Activated naive CD4-positive, alpha-beta T cell treated with anti-CD3 and anti-CD28 coated beads for 36 hours (primary cell): Measurements from ENCODE around the gene LRRC2. TPM values are rescaled to one million over a fixed set of nuclear protein-coding genes. Genes with fewer than 3 reads are reported as not detected.
A peak's percentile ranks its signal among the peaks of the same experiment; 100 is the strongest.

Experiments
- CTCF ChIA-PET: fragments of 350-600 bp; sonication (Branson Sonifier 250); formaldehyde crosslinking; loops from one replicate; lab custom pipeline; 2021; ENCODE audit warnings: antibody characterized with exemption; lab: Charles Lee
- DNase-seq: peaks from one replicate; pipeline ENCODE4 v3.0.0-alpha.2; 2020
- H3K27ac Mint-ChIP-seq: one replicate; pipeline ENCODE4 v1.8.0; 2021; ENCODE audit warnings: mild to moderate bottlenecking, mixed read lengths
- H3K27me3 Mint-ChIP-seq: one replicate; pipeline ENCODE4 v1.8.0; 2021; ENCODE audit warnings: low read depth, mixed read lengths
- H3K36me3 Mint-ChIP-seq: one replicate; pipeline ENCODE4 v1.8.0; 2021; ENCODE audit warnings: low read depth, mixed read lengths
- H3K4me1 Mint-ChIP-seq: one replicate; pipeline ENCODE4 v1.8.0; 2021; ENCODE audit warnings: low read depth, mixed read lengths
- H3K4me3 Mint-ChIP-seq: one replicate; pipeline ENCODE4 v1.8.0; 2021; ENCODE audit warnings: mild to moderate bottlenecking, moderate library complexity, mixed read lengths
- H3K9me3 Mint-ChIP-seq: one replicate; pipeline ENCODE4 v1.8.0; 2021; ENCODE audit warnings: mixed read lengths
- intact Hi-C: fragments of 100-400 bp; cut with micrococcal nuclease; formaldehyde crosslinking; loops from one replicate; pipeline ENCODE4 v1.15.1; 2023
- total RNA-seq, 2 experiments: library from RNA; stranded (reverse); gene quantifications; one replicate each; pipeline ENCODE4 v1.2.3, GENCODE V29; 2021

LRRC2 gene
- total RNA-seq, 2 experiments from 2014 or later = not detected

- no peak for DNase-seq
- CTCF ChIA-PET = interaction anchor here (1.1 kb wide), 1 partner anchor 29 kb away, joined by 4 read pairs; no protein-coding TSS in a partner anchor
- H3K9me3 Mint-ChIP-seq = no peaks in the 10 kb centered on the region
- intact Hi-C loops = no loop called here
- no peak overlapping the region for H3K27ac Mint-ChIP-seq
- H3K4me3 Mint-ChIP-seq = no peak overlapping the region
- no peaks in the 10 kb centered on the region for H3K36me3 Mint-ChIP-seq
- no peaks in the 10 kb centered on the region for H3K27me3 Mint-ChIP-seq
- no peaks in the 10 kb centered on the region for H3K4me1 Mint-ChIP-seq
Measured at GRCh38 chr3:46517784-46518181, 48.3 kb downstream of the LRRC2 start.

DNA sequence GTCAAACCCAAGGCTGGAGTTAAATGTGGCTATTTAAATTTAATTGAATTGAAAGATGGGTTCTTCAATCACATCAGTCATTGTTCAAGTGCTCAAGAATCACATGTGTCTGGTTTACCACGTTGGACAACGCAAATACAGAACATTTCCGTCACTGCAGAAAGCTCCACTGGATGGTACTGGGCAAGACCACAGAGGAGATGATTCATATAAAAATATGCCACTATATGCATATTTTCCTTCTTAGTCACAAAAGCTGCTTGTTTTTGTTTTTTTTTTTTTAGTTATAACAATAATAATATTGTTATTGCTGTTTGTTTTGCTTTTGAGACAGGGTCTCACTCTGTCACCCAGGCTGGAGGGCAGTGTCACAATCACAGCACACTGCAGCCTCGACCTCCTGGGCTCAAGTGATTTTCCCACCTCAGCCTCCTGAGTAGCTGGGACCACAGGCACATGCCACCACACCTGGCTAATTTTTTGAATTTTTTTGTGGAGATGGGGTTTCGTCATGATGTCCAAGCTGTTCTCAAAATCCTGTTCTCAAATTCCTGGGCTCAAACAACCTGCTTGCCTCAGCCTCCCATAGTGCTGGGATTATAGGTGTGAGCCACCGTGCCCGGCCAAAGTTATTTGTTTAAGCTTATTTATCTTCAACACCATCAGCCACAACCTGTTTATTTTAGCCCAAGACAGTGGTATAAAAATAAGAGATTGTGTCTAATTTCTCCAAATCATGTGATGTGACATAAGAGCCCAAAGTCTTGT lies 48.9 kb downstream of the LRRC2 start:
- no peak overlapping the region for H3K27ac Mint-ChIP-seq
- no peak overlapping the region for H3K4me3 Mint-ChIP-seq
- no peaks in the 10 kb centered on the region for H3K27me3 Mint-ChIP-seq
- no peak for DNase-seq
- CTCF ChIA-PET = interaction anchor here (1.1 kb wide), 1 partner anchor 28 kb away, joined by 4 read pairs; no protein-coding TSS in a partner anchor
- intact Hi-C loops = no loop called here
- H3K9me3 Mint-ChIP-seq = no peaks in the 10 kb centered on the region
- H3K4me1 Mint-ChIP-seq = no peaks in the 10 kb centered on the region
- H3K36me3 Mint-ChIP-seq = no peaks in the 10 kb centered on the region

DNA sequence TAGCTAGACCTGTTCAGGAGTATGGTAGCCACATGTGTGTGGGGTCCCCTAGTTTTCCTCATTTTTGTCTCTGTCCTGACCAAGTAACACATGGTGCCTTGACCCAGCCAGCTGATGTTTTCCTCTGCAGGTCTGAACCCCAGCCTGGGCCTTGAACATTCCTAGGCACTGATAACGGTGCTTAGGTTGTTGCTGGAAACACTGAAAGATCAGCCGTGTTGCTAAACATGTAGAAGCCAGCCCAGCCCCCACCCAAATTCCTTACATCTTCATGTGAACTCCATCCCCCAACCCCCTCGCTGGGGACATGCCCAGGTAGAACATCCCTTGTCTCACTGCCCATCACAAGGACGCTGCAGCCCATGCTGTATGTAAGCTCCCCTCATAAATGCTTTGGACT lies 49.6 kb downstream of the LRRC2 start:
- intact Hi-C loops = no loop called here
- Mint-ChIP-seq H3K27ac (no peak overlapping the region), H3K27me3 (no peaks in the 10 kb centered on the region), H3K4me1 (no peaks in the 10 kb centered on the region), H3K36me3 (no peaks in the 10 kb centered on the region), H3K9me3 (no peaks in the 10 kb centered on the region), H3K4me3 (no peak overlapping the region)
- CTCF ChIA-PET = no interaction called here
- no peak for DNase-seq

DNA sequence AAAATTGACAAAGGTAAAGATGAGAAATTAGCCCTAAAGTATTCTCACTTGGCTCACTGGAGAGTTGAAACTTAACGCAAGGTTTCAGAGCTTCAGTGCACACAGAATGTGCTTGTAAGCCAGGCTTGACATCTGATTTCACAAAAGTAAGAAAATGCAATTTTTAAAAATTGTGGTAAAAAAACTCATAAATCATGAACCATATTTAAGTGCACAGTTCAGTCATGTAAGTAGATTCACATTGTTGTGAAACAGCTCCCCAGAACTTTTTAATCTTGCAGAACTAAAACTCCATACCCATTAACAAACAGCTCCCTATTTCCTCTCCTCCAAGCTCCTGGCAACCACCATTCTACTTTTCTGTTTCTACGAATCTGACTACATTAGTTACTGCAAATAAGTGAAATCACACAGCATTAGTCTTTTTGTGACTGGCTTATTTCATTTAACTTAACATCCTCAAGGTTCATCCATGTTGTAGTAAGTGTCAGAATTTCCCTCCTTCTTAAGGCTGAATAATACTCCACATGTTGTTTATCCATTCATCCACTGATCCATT lies 53.8 kb downstream of the LRRC2 start:
- H3K36me3 Mint-ChIP-seq = no peaks in the 10 kb centered on the region
- H3K4me3 Mint-ChIP-seq = no peak overlapping the region
- H3K27me3 Mint-ChIP-seq = no peaks in the 10 kb centered on the region
- CTCF ChIA-PET = interaction anchor here (1.0 kb wide), 1 partner anchor 16 kb away, joined by 3 read pairs; no protein-coding TSS in a partner anchor
- intact Hi-C loops = no loop called here
- no peak for DNase-seq
- H3K4me1 Mint-ChIP-seq = peaks cover 3% of the 10 kb centered on the region
- no peaks in the 10 kb centered on the region for H3K9me3 Mint-ChIP-seq
- no peak overlapping the region for H3K27ac Mint-ChIP-seq

DNA sequence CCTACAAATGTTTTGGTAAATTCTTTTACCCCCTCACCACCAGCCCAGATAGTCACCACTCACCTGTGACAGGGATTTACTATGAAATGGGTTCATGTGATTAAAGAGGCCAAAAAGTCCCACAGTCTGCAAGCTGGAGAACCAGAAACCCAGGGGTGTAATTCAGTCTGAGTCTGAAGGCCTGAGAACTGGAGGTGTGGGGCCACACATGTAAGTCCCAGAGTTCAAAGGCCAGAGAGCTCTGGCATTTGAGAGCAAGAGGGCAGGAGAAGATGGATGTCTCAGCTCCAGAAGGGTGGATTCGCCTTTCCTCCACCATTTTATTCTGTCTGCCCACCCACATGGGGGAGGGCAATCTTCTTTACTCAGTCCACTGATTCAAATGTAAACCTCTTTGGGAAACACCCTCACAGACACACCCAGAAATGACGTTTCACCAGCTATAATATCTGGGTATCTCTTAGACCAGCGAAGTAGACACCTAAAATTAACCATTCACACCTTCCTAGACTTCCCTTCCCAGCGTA lies 56.4 kb downstream of the LRRC2 start:
- DNase-seq = no peak
- CTCF ChIA-PET = interaction anchor here (0.5 to 2.5 kb wide), 3 partner anchors 21 to 266 kb away, joined by 3 to 9 read pairs (median 4); no protein-coding TSS in a partner anchor
- Mint-ChIP-seq H3K4me3 (no peak overlapping the region), H3K9me3 (peaks cover under 1% of the 10 kb centered on the region), H3K27ac (no peak overlapping the region), H3K4me1 (peaks cover 12% of the 10 kb centered on the region), H3K27me3 (no peaks in the 10 kb centered on the region), H3K36me3 (no peaks in the 10 kb centered on the region)
- intact Hi-C loops = no loop called here

- Mint-ChIP-seq H3K9me3 (peaks cover 2% of the 10 kb centered on the region), H3K27ac (no peak overlapping the region), H3K36me3 (no peaks in the 10 kb centered on the region), H3K27me3 (no peaks in the 10 kb centered on the region), H3K4me1 (peaks cover 14% of the 10 kb centered on the region), H3K4me3 (no peak overlapping the region)
- CTCF ChIA-PET = interaction anchor here (0.5 to 2.5 kb wide), 2 partner anchors 20 to 267 kb away, joined by 4 to 9 read pairs; no protein-coding TSS in a partner anchor
- no peak for DNase-seq
- intact Hi-C loops = no loop called here
Measured at GRCh38 chr3:46508850-46509591, 57.1 kb downstream of the LRRC2 start.

DNA sequence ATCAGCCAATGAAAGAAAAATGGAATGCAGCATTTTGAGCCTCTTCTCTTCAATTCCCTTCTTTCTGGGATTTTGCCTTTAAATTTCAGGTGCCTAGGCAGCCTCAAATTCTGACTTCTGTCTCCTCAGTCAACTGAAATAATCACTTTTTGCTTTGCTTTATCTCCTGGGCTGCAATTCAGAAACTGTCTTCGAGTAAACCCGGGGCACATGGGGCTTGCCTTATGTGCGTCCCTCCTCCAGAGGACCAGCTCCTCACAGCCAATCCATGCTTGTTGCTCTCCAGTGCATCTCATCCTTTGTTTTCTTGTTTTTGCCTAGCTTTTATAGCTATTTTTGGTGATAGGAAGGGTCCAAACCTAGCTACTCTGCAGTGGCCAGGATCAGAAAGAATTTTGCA lies 59.6 kb downstream of the LRRC2 start:
- Mint-ChIP-seq H3K4me3 (no peak overlapping the region), H3K27ac (no peak overlapping the region), H3K9me3 (peaks cover 2% of the 10 kb centered on the region), H3K36me3 (no peaks in the 10 kb centered on the region), H3K4me1 (peaks cover 19% of the 10 kb centered on the region), H3K27me3 (no peaks in the 10 kb centered on the region)
- CTCF ChIA-PET = interaction anchor here (1.1 kb wide), 1 partner anchor 17 kb away, joined by 5 read pairs; no protein-coding TSS in a partner anchor
- intact Hi-C loops = no loop called here
- no peak for DNase-seq

DNA sequence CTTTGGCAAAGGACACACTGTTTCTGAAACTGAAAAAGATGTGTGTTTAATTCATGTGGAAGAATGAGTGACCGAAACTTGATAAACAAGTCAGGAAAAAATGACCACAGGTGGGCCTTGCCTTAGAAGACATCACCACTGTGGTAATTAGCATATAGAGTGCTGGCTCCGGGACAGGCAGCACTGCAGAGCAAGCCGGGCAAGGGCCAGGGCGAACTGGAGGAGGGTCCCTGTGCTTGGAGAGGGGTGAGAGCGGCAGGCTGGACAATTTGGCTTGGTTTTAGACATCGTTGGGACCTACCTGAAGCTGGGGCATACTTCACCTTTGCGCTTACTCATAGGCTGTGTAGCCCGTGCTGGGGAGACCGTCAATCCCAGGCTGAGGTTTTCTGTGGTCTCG lies 60.1 kb downstream of the LRRC2 start:
- H3K27ac Mint-ChIP-seq = no peak overlapping the region
- no peak overlapping the region for H3K4me3 Mint-ChIP-seq
- H3K4me1 Mint-ChIP-seq = peaks cover 21% of the 10 kb centered on the region
- intact Hi-C loops = loop anchor here (2.0 kb wide), 1 partner anchor 33 kb away; no protein-coding TSS in a partner anchor
- peaks cover 2% of the 10 kb centered on the region for H3K9me3 Mint-ChIP-seq
- no peaks in the 10 kb centered on the region for H3K27me3 Mint-ChIP-seq
- CTCF ChIA-PET = interaction anchor here (0.9 to 1.1 kb wide), 2 partner anchors 17 to 18 kb away, joined by 5 to 6 read pairs; no protein-coding TSS in a partner anchor
- H3K36me3 Mint-ChIP-seq = no peaks in the 10 kb centered on the region
- no peak for DNase-seq

DNA sequence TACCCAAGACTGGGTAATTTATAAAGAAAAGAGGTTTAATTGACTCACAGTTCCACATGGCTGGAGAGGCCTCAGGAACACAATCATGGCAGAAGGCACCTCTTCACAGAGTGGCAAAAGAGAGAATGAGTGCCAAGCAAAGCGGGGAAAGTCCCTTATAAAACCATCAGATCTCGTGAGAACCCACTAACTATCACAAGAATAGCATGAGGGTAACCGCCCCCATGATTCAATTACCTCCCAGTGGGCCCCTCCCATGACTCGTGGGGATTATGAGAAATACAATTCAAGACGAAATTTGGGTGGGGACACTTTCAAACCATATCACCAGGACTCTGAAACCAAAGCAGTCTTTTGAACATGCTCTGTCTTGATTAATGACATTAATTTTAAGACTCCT lies 61.3 kb downstream of the LRRC2 start:
- H3K27me3 Mint-ChIP-seq = no peaks in the 10 kb centered on the region
- CTCF ChIA-PET = interaction anchor here (0.9 kb wide), 1 partner anchor 8 kb away, joined by 3 read pairs; no protein-coding TSS in a partner anchor
- peak; percentile 61 for DNase-seq
- no peak overlapping the region for H3K4me3 Mint-ChIP-seq
- H3K4me1 Mint-ChIP-seq = peaks cover 23% of the 10 kb centered on the region
- peaks cover 2% of the 10 kb centered on the region for H3K9me3 Mint-ChIP-seq
- H3K27ac Mint-ChIP-seq = no peak overlapping the region
- intact Hi-C loops = loop anchor here (2.0 kb wide), 1 partner anchor 34 kb away; no protein-coding TSS in a partner anchor
- H3K36me3 Mint-ChIP-seq = no peaks in the 10 kb centered on the region

DNA sequence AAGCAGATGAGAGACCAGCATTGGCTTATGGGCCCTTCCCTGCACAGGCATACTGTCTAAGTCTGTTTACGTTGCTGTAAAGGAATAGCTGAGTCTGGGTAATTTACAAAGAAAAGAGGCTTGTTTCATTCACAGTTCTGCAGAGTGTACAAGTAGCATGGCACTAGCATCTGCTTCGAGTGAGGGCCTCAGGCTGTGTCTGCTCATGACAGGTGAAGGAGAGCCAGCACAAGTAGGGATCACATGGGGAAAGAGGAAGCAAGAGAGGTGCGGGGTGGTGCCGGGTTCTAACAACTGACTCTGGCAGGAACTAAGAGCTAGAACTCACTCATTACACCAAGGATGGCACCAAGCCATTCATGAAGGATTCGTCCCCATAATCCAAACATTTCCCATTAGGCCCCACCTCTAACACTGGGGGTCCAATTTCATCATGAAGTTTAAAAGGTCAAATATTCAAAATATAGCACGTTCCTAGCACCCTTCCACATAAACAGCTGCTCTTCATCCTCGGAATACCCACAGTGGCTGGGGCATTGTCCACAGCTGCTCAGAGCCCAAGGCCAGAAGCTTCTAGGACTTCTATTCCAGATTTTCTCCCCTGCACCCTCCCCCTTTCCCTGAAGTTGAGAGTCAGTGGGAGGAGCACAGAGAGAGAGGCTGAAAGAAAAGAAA lies 62.8 kb downstream of the LRRC2 start:
- Mint-ChIP-seq H3K27me3 (no peaks in the 10 kb centered on the region), H3K27ac (no peak overlapping the region), H3K4me1 (peaks cover 22% of the 10 kb centered on the region), H3K36me3 (no peaks in the 10 kb centered on the region), H3K9me3 (peaks cover 2% of the 10 kb centered on the region), H3K4me3 (no peak overlapping the region)
- intact Hi-C loops = no loop called here
- CTCF ChIA-PET = interaction anchor here (0.6 to 4.0 kb wide), 3 partner anchors 14 to 139 kb away, joined by 3 to 38 read pairs (median 7); no protein-coding TSS in a partner anchor
- DNase-seq = no peak

GRCh38 chr3:46501702-46502101 lies 64.4 kb downstream of the LRRC2 start:
- no peaks in the 10 kb centered on the region for H3K27me3 Mint-ChIP-seq
- H3K4me1 Mint-ChIP-seq = peaks cover 26% of the 10 kb centered on the region
- H3K9me3 Mint-ChIP-seq = peaks cover 2% of the 10 kb centered on the region
- H3K27ac Mint-ChIP-seq = no peak overlapping the region
- no peak for DNase-seq
- no peak overlapping the region for H3K4me3 Mint-ChIP-seq
- intact Hi-C loops = no loop called here
- CTCF ChIA-PET = interaction anchor here (2.4 to 4.0 kb wide), 2 partner anchors 13 to 128 kb away, joined by 7 to 38 read pairs; no protein-coding TSS in a partner anchor
- no peaks in the 10 kb centered on the region for H3K36me3 Mint-ChIP-seq
